ENCODE measurements around the gene PLXDC2. TPM values are rescaled to one million over a fixed set of nuclear protein-coding genes. Genes with fewer than 3 reads are reported as not detected.

The PLXDC2 gene
- polyA plus RNA-seq, 1 donor from 2014 or later, result 0.18 TPM

DNA sequence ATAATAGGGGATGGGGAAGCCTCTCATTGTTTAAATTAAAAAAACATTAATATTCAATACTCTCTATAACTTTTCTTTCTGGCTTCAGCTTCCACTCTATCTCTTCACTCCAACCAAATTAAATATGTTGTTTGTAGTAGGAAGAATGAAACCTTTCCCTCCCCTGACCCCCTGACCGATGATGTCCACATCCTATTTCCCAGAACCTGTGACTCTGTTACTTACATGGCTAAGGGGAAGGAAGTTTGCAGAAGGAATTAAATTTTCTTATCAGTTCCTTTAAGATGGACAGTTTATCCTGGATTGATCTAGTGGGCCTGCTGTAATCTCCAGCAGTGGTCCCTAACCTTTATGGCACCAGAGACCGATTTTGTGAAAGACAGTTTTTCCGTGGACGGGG is 130.0 kb downstream of the PLXDC2 start:
- Mint-ChIP-seq H3K4me1 (no peaks in the 10 kb centered on the region), H3K9me3 (peaks cover 0 to 15% (median 5%) of the 10 kb centered on the region in 3 donors), H3K27ac (no peak overlapping the region), H3K4me3 (no peak overlapping the region), H3K27me3 (no peaks in the 10 kb centered on the region), H3K36me3 (peaks cover 2% of the 10 kb centered on the region)

DNA sequence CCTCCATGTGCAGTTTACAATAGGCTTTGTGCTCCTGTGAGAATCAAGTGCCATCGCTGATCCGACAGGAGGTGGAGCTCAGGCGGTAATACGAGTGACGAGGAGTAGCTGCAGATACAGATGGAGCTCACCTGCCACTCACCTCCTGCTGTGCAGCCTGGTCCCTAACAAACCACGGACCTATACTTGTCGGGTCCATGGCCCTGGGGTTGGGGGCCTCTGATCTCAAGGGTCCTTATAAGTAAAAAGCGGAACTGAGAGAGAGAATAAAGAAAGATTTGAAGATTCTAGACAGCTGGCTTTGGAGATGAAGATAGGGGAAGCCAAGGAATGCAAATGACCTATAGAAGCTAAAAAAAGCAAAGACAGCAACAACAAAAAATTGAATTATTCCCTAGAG is 130.6 kb downstream of the PLXDC2 start:
- Mint-ChIP-seq H3K36me3 (peaks cover 2% of the 10 kb centered on the region), H3K9me3 (peaks cover 0 to 18% (median 4%) of the 10 kb centered on the region in 3 donors), H3K27me3 (no peaks in the 10 kb centered on the region), H3K4me3 (no peak overlapping the region), H3K27ac (no peak overlapping the region), H3K4me1 (no peaks in the 10 kb centered on the region)

DNA sequence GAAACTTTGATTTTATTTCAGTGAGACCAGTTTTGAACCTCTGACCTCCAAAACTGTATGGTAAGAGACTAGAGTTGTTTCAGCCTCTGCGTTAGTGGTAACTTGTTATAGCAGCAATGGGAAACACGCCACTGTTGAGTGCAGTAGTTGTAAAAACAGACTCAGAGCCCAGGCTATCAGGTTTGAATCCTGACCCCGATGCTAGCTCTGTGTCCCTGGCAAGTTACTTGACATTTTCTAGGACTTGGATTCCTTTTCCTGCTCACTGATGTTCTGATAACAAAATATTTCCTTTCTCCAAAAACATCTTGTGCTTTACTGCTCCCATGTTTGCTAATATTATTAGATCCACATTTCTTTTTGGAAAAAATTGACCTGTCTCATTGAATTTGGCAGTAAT is 131.0 kb downstream of the PLXDC2 start:
- peaks cover 2% of the 10 kb centered on the region for H3K36me3 Mint-ChIP-seq
- H3K4me3 Mint-ChIP-seq, result no peak overlapping the region
- no peaks in the 10 kb centered on the region for H3K4me1 Mint-ChIP-seq
- H3K27ac Mint-ChIP-seq, result no peak overlapping the region
- H3K9me3 Mint-ChIP-seq, result peaks cover 0 to 18% (median 4%) of the 10 kb centered on the region in 3 donors
- no peaks in the 10 kb centered on the region for H3K27me3 Mint-ChIP-seq

DNA sequence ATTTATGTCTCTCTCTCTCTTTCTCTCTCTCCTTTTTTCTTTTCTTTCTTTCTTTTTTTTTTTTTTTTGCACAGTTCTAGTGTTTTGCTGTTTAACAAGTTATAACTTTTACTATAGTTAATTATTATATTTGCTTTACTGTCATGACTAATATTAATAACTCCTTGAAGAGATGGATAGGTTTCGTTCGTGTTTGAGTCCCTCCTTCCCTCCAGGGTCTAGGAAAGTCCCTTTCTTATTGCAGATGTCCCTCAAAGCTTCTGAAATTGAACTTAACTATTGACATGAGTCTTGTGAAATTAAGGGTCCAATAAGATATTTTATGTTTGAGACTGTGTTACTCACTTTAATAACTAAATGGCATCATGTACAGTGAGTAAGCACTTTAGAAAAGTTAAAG is 131.4 kb downstream of the PLXDC2 start:
- no peaks in the 10 kb centered on the region for H3K4me1 Mint-ChIP-seq

DNA sequence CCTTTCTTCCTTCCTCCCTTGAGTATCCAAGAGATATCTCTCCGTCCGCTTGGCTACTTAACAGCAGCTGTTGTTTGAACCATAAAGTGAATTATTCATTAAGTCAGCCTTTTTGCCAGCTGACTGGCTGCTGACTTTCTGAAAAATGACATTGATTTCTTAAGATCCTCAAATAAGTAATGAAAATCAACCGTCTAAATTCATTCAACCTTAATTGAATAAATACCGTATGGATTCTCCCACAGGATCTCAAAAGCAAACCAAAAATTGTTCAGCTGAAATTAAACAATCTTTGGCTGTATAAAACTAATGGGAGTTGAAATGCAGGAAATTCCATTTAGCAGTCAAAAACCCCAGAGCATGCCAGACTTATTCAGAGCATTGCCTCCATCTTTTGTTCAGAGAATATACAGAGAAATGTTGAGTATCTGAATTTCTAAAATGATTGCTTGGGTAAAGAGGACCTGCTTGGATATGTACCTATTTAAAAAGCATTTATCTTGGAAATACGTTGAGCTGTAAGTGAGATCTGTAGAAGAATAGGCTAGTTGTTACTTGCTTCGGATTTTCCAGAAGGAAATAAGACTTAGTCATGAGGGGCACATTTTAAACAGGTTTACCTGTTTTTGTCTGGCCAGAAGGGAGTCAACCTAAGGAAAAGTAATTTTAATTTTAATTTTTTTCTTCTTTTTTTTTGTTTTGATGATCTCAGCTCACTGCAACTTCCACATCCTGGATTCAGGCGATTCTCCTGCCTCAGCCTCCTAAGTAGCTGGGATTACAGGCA is 136.2 kb downstream of the PLXDC2 start:
- H3K27me3 Mint-ChIP-seq, result no peaks in the 10 kb centered on the region
- H3K36me3 Mint-ChIP-seq, result no peaks in the 10 kb centered on the region
- no peak overlapping the region for H3K4me3 Mint-ChIP-seq
- H3K4me1 Mint-ChIP-seq, result no peaks in the 10 kb centered on the region
- H3K9me3 Mint-ChIP-seq, result peaks cover 0 to 12% (median 2%) of the 10 kb centered on the region in 3 donors
- no peak overlapping the region for H3K27ac Mint-ChIP-seq

More for the DNA sequence above, 131.4 kb downstream of the PLXDC2 start:
- Mint-ChIP-seq H3K27me3 (no peaks in the 10 kb centered on the region), H3K4me3 (no peak overlapping the region), H3K36me3 (peaks cover 2% of the 10 kb centered on the region), H3K9me3 (peaks cover 0 to 18% (median 4%) of the 10 kb centered on the region in 3 donors), H3K27ac (no peak overlapping the region)

DNA sequence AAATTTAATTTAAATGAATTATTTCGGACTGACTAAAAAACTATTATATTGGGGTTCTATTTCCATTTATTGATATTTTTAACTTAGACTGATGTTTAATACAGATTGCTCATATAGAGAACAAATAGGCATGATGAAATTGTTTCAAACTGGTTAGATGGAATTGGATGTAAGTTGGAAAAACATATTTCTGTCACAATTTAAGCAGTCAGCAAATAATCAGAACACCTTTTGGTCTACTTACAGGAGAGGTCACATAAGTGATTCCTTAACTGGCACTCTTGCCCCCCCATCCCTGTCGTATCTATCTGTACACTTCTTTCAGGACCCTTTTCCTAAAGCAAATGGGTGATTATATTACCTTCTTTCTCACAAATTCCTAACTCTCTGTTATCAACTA is 138.4 kb downstream of the PLXDC2 start:
- H3K27ac Mint-ChIP-seq, result no peak overlapping the region
- H3K4me3 Mint-ChIP-seq, result no peak overlapping the region
- H3K36me3 Mint-ChIP-seq, result no peaks in the 10 kb centered on the region
- no peaks in the 10 kb centered on the region for H3K4me1 Mint-ChIP-seq
- no peaks in the 10 kb centered on the region for H3K27me3 Mint-ChIP-seq
- H3K9me3 Mint-ChIP-seq, result peaks cover 0 to 10% (median 0%) of the 10 kb centered on the region in 3 donors

DNA sequence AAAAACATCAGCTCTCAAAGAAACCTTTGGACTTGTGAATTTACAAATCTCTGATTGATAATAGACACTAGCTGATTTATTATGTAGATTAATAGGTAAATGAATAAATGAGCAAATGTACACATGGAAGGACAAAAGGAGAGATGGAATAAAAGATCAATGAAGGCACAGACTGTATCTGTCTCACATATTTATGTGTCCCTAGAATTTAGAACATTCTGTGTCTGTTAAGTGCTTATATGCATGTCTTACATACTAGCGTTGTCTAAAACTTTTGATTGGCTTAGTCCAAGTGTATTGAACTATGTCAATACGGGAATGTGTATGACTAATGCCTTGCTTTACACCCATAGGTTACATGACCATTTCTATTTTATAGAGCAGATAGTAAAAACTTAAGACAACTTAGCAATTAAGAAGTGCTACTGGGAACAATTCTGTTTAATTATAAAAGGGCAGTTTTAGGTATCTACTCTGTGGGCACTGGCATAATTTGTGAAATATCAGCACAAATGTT is 140.3 kb downstream of the PLXDC2 start:
- Mint-ChIP-seq H3K9me3 (peaks cover 0 to 4% (median 0%) of the 10 kb centered on the region in 3 donors), H3K27me3 (no peaks in the 10 kb centered on the region), H3K4me3 (no peak overlapping the region), H3K27ac (no peak overlapping the region), H3K36me3 (no peaks in the 10 kb centered on the region), H3K4me1 (no peaks in the 10 kb centered on the region)

DNA sequence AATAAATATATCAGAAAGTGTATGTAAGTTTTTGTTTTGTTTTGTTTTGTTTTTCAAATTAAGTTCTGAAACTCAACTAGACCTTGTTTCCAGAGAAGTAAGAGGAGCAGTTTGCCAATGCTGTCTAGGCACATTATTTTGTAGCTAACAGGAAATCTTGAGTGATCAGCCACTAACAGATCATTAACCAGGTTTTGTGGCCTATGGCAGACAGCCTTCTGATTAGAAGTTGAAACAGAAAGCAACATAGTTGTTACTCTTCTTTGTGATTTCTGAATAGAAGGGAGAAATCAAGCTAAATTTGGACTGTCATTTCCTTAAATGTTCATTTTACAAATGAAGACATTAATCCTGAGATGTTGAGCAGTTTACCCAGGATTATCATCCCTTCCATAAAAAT is 142.6 kb downstream of the PLXDC2 start:
- no peak overlapping the region for H3K27ac Mint-ChIP-seq
- no peaks in the 10 kb centered on the region for H3K27me3 Mint-ChIP-seq
- H3K9me3 Mint-ChIP-seq, result no peaks in the 10 kb centered on the region
- H3K4me1 Mint-ChIP-seq, result no peaks in the 10 kb centered on the region
- no peaks in the 10 kb centered on the region for H3K36me3 Mint-ChIP-seq
- H3K4me3 Mint-ChIP-seq, result no peak overlapping the region

DNA sequence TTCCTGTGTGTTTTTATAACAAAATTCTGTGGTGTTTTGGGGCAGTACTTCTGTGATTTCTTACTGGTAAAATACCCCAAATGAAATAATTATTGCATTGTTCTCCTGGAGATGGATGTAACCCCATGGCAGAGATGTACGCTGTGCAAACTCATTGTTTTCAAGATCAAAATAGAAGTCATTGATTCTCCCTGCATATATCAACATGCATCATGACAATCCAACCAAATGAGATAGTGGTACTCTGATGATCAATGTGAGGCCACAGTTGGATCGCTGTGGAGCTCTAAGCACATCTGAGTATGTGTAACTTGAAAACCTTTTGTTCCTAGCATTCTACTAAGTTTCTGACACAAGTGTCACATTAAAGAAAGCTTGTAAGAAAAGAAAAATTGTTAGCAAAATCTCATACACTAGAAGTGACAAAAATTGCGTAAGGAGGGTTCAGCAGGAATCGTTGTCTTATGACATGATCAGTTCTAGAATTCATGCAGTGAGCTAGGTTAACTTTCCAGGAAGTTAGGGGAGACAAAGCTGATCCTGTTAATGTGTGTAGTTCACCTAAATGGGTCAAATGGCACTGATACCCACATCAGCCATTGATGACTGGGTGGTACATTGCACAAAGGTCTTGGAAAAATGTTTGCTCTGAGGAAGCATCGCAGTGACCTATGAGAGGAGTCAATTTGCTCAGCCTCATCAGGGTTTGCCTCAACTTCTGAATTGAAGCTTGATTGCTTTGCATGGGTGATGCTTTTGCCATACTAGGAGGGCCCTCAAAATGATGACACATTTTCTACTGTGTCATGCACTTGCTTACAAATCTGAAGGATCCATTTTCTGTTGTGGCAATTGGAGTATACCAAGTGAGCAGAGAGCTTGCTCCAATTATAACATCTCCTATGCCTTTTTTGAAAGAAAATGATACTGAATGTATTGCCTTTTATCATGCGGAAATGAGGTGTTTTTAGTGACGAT is 145.1 kb downstream of the PLXDC2 start:
- Mint-ChIP-seq H3K9me3 (no peaks in the 10 kb centered on the region), H3K36me3 (no peaks in the 10 kb centered on the region), H3K4me3 (no peak overlapping the region), H3K27ac (no peak overlapping the region), H3K4me1 (no peaks in the 10 kb centered on the region), H3K27me3 (no peaks in the 10 kb centered on the region)

DNA sequence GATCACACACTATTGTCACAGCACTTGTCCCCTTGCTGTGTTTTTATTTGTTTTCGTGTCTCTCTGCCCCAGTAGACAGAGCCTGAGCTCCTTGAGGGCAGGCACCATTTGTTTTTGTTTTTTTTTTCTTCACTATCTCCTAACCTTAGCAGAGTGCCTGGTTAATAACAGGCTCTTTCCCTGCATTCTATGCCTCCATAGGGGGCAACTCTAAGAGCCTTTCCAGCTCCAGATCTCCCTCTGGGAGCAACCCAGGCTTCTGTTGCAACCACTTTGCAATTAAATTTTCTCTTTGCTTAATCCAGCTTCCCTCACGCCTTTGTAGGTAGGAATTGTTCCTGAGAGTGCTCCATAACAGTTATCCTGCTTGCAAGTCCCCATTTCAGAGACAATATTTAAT is 148.4 kb downstream of the PLXDC2 start:
- Mint-ChIP-seq H3K27ac (no peak overlapping the region), H3K4me3 (no peak overlapping the region), H3K4me1 (no peaks in the 10 kb centered on the region), H3K27me3 (no peaks in the 10 kb centered on the region), H3K36me3 (peaks cover 2% of the 10 kb centered on the region), H3K9me3 (no peaks in the 10 kb centered on the region)

DNA sequence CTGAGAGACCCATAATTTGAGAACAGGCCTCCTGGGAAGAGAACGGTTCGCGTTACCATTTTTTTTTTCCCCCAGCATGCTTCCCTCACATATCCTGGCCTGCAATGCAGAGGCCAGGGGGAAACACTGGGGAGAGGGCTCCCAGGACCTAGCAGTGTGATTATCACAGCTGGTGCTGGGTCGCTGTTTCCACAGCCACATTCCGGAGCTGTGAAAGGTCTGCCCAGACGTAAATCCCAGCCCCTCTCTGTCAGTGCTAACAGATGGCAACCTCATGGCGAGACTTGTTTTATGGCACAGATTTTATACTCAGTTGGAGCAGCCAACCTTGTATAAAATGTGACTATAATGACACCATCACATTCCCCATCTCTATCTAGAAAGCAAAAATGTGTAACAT is 150.5 kb downstream of the PLXDC2 start:
- no peak overlapping the region for H3K27ac Mint-ChIP-seq
- H3K36me3 Mint-ChIP-seq, result peaks cover 2% of the 10 kb centered on the region
- peaks cover under 1% of the 10 kb centered on the region for H3K27me3 Mint-ChIP-seq
- no peak overlapping the region for H3K4me3 Mint-ChIP-seq
- no peaks in the 10 kb centered on the region for H3K4me1 Mint-ChIP-seq
- H3K9me3 Mint-ChIP-seq, result no peaks in the 10 kb centered on the region

DNA sequence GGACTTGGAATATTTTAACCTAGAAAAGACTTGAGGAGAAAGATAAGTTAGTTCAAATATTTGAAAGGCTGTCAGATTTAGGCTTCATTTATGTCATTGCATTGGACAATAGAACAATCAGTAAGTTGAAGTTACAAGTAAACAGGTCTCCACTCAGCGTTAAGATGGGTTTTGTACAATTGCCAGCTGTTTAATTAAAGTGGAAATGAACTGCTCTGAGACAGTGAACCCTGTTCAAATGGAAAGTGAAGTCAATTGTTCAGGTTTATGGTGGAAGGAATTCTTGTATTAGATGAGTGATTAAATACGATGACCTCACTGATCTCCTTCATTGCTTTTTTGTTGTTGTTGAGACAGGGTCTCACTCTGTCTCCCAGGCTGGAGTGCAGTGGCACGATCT is 151.7 kb downstream of the PLXDC2 start:
- H3K27ac Mint-ChIP-seq, result no peak overlapping the region
- peaks cover 2% of the 10 kb centered on the region for H3K36me3 Mint-ChIP-seq
- no peaks in the 10 kb centered on the region for H3K4me1 Mint-ChIP-seq
- H3K9me3 Mint-ChIP-seq, result no peaks in the 10 kb centered on the region
- no peak overlapping the region for H3K4me3 Mint-ChIP-seq
- peaks cover 2% of the 10 kb centered on the region for H3K27me3 Mint-ChIP-seq

DNA sequence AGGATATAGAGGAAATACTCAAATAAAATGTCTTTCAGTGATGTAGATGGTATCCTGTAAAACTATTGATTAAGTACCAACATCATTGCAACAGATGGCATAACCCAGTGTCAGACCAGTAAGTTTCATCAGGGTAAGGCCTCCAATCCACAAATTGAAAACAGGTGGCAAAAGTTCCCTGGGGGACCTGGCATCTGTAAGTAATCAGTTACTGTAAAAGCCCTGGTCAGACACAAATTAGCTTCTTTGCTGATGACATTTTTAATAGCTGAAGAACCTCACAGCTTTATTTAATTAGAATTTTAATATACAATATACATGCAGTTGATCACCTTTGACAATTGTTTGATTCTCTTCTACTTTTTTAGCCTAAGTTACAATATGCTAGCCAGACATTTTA is 152.5 kb downstream of the PLXDC2 start:
- peaks cover 2% of the 10 kb centered on the region for H3K36me3 Mint-ChIP-seq
- no peaks in the 10 kb centered on the region for H3K9me3 Mint-ChIP-seq
- no peaks in the 10 kb centered on the region for H3K4me1 Mint-ChIP-seq
- peaks cover 2% of the 10 kb centered on the region for H3K27me3 Mint-ChIP-seq
- H3K27ac Mint-ChIP-seq, result no peak overlapping the region
- H3K4me3 Mint-ChIP-seq, result no peak overlapping the region

DNA sequence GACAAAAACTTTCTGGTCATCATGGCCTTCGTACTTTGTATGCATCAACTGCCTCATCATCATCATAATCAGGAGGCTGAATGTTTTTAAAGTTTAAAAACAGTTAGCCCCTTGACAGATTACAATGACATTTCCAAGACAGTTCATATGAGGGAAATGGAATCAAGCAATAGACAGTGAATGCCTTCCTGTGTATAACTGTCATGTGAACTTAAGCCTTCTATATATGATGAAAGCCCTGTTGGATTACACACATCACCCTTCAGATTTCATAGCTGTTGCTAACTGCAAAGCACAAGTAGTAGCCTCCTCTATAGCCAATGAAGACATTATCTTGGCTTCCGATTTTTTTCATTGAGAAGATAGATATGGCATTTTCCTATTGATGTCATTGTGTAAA is 154.0 kb downstream of the PLXDC2 start:
- Mint-ChIP-seq H3K36me3 (peaks cover 2% of the 10 kb centered on the region), H3K4me3 (no peak overlapping the region), H3K27me3 (peaks cover 2% of the 10 kb centered on the region), H3K27ac (no peak overlapping the region), H3K9me3 (no peaks in the 10 kb centered on the region), H3K4me1 (no peaks in the 10 kb centered on the region)

DNA sequence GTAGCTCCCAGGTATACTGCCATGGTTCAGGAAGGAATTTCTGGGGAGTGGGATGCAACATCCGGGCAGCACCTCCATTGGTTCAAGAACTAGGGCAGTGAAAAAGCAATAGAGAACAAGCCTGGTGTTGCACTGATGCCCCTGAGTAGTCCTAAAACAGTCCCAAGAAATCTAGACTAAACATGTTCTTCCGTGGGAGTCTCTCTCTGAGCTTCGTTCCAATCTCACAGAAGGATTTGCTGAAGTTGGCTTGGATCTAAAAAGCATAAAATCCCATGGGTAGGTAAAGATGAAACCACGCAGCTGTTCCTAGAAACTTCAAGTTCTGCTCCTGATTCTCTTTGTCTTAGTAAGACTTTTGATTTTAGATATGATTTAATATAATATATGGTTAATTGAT is 154.5 kb downstream of the PLXDC2 start:
- peaks cover 2% of the 10 kb centered on the region for H3K36me3 Mint-ChIP-seq

More for the DNA sequence above, 154.5 kb downstream of the PLXDC2 start:
- peaks cover 2% of the 10 kb centered on the region for H3K27me3 Mint-ChIP-seq
- H3K27ac Mint-ChIP-seq, result no peak overlapping the region
- H3K4me3 Mint-ChIP-seq, result no peak overlapping the region
- H3K9me3 Mint-ChIP-seq, result no peaks in the 10 kb centered on the region
- H3K4me1 Mint-ChIP-seq, result no peaks in the 10 kb centered on the region

Data from IgD-negative memory B cell (primary cell).